HG02759 (cell line): Measurements from ENCODE around the gene WDFY2.
A peak's percentile ranks its signal among the peaks of the same experiment; 100 is the strongest.
"Not testable (repeated sequence)": the region's sequence is repeated elsewhere in the genome, so short reads cannot be mapped to it uniquely, and the experiment has no call there.

Experiments used
- ATAC-seq: cut with Tn5 transposase; IDR thresholded peaks from one replicate; pipeline ENCODE4 v1.9.1; 2021; ENCODE audit warnings: mild to moderate bottlenecking, moderate library complexity; ENCODE audit not compliant: unreplicated experiment

WDFY2 gene, protein sequence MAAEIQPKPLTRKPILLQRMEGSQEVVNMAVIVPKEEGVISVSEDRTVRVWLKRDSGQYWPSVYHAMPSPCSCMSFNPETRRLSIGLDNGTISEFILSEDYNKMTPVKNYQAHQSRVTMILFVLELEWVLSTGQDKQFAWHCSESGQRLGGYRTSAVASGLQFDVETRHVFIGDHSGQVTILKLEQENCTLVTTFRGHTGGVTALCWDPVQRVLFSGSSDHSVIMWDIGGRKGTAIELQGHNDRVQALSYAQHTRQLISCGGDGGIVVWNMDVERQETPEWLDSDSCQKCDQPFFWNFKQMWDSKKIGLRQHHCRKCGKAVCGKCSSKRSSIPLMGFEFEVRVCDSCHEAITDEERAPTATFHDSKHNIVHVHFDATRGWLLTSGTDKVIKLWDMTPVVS

DNA sequence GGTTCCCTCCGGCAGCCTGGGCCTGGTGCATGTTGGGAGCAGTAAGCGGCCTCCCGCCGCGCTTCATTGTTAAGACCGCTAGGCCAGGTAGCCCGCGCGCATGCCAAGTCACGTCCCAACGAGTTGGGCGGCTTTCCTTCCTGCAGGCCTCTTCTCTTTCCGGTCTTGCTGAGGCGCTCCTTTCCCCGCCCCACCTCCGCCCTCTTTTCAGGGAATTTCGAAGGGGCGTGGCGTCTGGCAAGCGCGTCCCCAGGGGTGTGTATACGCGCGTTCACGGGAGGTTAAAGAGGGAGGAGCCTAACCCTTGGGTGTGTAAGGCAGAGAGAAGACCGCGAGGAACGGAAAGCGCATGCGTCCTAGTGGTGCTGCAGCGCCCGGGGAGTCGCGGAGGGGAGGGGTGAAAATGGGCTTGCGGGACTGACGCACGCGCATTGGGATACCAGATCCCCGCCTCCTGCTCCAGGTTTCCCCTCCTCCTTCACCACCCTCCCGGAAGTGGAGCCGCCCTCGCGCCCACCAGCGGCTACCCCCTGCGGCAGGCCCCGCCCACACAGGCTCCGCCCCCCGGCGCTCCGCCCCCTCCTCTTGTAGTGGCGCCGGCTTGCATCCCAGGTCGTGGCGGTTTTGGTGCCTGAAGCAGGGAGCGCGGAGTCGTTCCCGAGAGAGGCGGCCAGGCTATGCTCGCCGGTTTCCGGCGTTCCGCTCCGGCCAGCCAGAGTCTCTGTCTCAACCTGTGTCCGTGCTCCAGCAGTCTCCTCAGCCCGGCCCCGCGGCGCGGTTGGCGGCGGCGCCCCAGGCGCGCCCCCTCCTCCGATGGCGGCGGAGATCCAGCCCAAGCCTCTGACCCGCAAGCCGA lies at the start of gene WDFY2:
WDFY2 (plus strand) TSS at position 588 of the 856 bp plus-strand sequence; CDS start at position 814, 226 bp downstream.
- ATAC-seq, result peak; percentile 80

DNA sequence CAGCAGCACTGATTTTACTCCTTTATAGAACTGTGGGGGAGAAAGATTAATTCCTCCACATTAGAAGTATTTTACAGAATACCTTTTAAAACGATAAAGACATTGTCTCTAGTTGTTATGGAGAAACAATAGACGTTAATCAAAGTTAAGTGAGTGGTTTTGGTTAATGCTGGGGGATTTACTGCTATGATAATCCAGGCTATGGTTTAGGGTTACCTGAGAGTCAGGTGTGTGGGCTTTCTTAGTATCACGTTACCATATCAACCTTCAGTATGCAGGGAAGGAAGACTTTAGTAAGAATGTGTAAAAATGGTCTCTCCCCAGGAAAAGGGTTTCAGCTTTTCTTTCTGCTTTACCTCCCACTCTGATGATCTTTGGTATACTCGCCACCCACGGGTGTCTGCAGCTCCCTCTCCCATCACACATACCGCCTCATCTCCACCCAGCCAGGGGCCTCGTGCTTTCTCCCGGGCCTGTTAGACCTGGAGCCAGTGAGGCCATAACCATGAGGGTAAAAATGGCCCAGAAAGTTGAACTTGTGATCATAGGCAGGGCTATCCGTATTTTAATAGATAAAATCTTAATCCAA lies 45.6 kb upstream of the WDFY2 start:
- ATAC-seq, result no peak

DNA sequence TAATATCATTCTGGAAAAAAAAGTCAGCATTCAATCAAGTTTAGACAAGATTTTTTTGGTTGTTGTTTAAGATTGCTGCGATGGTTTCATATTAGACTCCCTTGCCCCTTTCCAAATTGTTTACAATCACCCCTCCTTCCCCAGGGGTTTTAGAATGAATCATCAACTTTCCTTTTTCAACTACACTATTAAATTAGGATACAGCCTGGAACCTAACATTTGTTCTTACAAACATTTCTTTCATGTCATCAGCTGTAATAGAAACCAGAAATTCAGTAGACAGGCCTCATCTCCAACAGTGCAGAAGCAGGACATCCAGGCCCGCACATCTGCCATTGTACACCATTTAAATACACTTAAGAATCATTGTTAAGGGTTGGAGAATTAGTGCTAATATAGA lies 44.4 kb upstream of the WDFY2 start:
- no peak for ATAC-seq

DNA sequence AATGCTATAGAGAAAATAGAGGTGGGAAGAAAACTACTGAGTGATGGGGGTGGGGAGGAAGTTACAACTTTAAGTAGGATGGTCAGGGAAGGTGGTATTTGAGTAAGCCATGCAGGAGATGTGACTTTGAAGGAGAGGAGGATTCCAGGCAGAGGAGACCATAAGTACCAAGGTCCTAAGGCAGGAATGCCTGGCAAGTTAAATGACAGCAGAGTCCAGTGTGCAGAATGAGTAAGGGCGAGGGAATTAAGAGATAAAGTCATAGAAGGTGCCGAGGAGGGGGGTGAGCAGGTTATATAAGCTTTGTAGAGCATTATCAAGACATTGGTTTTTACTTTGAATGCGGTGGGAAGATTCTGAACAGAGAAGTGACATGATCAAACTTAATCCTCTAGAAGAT lies 43.2 kb upstream of the WDFY2 start:
- ATAC-seq, result no peak

DNA sequence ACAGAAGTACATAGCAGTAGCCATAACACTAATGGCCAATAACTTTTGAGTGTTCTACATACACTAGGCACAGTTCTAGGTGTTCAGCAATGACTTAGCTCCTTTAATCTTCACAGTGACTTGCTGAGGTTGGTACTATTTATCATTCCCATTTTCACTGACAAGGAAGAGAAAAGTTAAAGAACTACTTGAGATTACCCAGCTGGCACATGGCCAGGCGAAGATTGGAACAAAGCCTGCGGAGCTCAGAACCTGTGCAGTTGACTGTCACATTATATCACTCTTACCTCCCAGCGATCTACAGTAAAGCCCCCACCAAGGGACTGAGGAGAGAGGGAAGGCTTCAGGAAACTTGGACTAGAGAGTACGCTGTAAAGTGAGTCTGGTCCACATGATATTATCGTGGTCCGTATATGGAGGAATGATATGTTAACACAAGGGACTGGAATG lies 42.4 kb upstream of the WDFY2 start:
- no peak for ATAC-seq

DNA sequence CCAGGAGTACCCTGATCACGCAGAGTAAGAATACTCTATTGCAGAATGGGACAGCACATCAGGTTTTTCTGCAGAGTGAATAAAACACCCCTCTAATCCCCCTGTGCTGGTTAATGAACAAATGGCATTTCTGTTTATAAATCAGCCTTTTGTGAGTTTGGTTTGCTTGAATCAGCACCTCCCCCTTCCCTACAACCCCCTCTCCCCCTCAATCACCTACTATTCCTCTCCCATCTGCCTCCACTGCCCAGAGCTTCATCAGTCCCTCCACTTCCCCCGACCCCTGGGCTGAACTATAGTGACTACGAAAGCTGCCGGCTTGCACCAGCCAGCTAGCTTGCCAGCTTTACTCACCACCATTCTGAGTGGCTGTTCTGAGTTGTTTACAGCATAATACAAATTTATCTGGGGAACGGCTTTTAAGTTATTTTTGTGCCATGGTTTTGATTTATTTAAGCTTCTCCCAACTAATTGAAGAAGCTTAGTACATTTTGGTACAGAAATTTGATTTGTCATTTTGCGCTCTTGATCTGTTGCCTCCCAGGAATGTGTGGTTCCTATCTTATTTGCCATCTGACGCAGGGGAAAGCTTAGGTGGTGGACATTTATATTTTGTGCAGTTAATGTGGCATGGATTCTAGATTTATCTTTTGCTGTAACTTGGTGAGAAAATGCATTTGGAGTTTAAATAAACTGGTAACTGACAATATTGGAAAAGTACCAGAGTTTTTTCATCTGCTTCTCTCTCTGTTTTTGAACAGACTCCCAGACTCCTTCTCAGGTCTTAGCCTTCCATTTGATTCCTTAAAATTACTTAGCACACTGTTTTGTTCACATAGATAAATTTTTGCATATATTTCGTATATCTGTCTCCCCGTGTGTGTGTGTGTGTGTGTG lies 41.7 kb upstream of the WDFY2 start:
- ATAC-seq, result no peak

DNA sequence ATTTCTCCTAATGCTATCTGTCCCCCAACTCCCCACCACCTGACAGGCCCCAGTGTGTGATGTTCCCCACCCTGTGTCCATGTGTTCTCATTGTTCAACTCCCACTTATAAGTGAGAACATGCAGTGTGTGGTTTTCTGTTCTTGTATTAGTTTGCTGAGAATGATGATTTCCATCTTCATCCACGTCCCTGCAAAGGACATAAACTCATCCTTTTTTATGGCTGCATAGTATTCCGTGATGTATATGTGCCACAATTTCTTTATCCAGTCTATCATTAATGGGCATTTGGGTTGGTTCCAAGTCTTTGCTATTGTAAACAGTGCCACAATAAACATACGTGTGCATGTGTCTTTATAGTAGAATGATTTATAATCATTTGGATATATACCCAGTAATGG lies 38.8 kb upstream of the WDFY2 start:
- not testable (repeated sequence) for ATAC-seq

DNA sequence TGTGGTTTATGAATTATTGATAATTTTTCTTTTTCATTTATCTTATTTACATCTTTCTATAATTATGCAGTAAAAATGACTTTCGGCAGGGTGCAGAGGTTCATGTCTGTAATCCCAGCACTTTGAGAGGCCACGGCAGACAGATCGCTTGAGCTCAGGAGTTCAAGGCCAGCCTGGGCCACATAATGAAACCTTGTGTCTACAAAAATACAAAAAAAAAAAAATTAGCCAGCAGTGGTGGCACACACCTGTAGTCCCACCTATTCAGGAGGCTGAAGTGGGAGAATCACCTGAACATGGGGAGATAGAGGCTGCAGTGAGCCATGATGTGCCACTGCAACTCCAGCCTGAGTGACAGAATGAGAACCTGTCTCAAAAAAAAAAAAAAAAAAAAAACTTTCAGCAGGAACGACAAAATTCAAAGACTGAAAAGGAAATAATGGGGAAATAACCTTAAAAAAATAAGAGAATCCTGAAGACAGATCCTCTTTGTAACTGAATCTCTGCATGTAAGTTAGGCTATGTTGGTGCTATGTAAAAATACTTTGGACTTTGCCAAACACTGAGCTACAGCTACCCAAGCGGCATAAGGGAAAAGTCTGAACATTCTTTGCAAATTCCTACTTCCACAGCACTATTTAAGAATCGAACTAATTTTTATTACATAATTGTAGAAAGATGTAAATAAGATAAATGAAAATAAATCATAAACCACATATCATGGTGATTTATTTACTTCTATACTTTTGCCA lies 36.7 kb upstream of the WDFY2 start:
- ATAC-seq, result no peak

DNA sequence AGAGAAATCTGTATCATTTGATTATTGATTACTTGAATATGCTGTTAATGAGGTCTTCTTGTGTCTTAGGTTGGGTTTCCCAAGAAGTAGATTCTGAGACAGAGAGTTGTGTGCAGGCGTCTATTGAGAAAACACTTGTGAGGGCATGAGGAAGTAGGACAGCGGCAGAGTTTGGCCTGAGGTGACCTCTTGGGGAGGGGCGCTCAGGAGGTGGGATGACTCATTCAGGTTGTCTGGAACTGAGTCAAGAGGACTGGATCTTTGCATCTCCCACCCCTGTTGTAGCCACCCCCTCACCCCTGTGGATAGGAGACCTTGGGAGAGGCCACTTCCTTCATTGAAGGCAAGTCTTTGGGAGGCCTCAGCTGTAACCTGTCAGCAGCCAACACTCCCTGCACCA lies 35.2 kb upstream of the WDFY2 start:
- peak; percentile 78 for ATAC-seq

DNA sequence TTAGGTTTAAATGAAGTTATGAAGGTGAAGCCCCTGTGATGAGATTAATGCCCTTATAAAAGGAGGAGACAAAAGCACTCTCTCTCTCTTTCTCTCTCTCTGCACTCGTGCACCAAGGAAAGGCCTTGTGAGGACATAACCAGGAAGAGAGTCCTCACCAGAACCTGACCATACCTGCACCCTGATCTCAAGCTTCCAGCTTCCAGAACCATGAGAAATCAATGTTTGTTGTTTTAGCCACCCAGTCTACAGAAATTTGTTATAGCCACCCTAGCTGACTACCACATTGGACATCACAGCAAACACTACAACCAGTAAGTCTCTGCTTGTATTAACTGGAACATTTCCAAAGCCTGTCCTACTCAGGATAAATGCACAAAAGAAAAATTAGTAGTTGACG lies 34.7 kb upstream of the WDFY2 start:
- no peak for ATAC-seq

DNA sequence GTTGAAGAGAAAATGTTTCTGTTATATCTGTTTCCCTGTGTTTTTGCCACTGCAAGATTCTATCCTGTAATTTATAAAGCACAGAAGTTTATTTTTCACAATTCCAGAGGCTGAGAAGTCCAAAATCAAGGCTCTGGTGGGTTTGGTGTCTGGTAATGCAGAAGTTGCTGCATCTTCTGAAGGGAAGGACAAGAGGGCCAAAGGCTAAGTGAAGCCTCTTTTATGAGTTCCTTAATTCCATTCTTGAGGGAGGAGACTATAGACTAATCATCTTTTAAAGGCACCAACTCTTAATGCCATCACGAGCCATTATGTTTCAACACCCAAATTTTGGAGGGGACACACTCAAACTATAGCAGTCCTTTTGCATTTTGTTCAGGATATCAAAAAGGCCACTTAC lies 34.1 kb upstream of the WDFY2 start:
- ATAC-seq, result no peak

DNA sequence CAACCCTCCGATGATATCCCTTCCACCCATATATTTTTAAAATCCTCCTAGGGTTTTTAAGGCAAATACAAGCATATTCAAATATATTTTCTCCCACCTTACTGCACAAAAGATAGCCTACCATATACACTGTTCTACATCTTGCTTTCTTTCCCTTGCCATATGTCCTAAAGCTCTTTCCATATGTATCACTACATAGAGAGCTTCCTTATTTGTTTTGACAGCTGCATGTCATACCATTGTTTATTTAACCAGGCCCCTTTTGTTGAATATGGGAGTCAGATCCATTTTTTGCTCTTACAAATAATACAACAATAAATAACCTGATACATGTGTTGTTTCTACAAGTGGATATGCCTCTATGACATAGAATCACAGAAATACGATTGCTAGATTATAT lies 32.8 kb upstream of the WDFY2 start:
- ATAC-seq, result no peak

DNA sequence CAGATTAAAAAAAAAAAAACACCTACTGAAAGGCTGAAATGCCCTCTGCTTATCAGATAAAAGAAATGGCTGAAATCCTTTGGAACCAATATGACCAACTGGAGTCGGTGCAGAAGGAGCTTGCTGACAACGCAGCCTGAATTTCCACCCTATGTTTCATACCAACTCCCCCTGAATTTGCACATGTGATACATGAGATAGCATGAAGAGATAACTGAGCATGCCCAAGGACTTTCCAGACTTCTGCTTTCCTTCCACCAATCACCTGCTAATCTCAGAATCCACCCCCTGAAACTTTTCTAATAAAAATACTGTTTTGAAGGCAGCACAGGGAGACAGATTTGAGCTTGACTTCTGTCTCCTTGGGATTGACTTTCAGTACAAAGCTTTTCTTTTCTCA lies 32.2 kb upstream of the WDFY2 start:
- ATAC-seq, result no peak

DNA sequence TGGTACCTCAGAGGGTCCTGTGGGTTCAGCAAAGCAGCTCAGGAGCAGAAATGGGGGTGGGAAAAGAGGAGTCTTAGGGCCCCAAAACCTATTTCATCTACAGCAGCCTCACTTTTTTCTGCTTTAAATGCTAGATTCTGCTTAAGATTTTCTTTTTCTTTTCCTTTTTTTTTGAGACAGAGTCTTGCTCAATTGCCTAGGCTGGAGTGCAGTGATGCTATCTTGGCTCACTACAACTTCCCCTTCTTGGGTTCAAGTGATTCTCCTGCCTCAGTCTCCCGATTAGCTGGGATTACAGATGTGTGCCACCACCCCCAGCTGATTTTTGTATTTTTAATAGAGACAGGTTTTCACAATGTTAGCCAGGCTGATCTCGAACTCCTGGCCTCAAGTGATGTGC lies 30.7 kb upstream of the WDFY2 start:
- no peak for ATAC-seq

DNA sequence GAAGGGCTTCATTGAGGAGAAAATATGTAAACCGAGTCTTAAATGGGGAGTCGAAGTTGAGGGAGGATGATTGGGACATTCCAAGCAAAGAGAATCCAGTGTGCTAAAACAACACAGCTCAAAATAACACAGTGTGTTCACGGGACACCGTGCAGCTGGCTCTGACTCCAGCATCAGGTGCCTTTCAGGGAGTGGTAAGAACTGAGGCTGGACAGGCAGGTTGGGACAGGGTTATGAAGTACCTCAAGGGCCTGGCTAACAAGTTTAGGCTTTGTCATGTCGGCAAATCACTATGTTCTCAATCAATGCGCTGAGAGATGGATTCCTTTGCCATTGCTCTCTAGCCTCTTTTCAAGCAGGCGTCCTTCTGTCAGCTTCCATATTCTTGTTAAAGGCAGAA lies 27.5 kb upstream of the WDFY2 start:
- ATAC-seq, result no peak

DNA sequence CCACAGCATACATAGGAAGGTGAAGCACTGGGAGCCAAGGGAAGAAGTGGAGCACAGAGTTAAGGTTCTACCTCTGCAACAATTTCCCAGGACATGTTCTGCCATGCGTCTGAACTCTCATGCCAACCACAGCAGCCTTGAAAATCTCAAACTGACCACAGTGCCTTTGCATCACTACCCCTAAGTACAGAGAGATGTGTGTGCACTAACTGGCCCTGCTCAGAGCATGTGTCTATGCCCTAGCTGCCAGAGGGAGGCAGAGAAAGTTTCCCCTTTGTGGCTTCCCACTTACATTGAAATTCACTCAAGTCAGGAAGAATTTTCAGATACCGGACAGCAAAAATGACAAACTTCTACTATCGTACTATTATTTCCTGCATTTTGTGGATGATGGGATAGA lies 26.8 kb upstream of the WDFY2 start:
- ATAC-seq, result no peak

DNA sequence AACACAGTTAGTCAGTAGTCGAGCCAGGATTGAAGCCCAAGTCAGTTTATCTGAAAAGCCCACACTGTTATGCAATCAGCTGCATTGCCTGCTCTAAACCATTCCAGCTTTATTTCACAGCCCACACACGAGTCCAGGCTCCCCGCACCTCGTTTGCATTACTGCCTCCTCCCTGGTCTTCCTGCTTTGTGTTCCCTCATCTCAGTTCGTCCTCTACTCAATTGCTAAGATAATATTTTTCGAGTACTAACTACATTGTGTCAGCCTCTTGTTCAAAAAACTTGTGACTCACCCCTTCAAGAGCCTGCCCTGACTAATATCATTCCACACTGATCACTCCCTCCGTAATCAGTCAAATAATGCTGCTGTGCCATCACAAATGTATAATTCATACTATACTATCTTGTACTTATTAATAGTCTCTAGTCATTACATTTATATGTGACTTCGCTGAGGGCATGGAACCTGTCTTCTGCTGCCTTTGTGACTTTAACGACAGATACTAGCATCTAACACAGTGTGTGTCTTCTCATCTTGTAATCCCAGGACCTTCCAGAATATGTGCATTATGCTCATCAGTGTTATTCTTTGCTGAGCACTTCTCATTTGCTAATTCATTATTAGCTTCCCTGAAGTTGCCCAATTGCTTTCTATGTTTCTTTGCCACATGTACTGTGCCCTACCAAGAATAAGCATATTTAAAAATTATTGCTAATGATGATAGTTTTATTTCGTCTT lies 26.2 kb upstream of the WDFY2 start:
- ATAC-seq, result no peak

DNA sequence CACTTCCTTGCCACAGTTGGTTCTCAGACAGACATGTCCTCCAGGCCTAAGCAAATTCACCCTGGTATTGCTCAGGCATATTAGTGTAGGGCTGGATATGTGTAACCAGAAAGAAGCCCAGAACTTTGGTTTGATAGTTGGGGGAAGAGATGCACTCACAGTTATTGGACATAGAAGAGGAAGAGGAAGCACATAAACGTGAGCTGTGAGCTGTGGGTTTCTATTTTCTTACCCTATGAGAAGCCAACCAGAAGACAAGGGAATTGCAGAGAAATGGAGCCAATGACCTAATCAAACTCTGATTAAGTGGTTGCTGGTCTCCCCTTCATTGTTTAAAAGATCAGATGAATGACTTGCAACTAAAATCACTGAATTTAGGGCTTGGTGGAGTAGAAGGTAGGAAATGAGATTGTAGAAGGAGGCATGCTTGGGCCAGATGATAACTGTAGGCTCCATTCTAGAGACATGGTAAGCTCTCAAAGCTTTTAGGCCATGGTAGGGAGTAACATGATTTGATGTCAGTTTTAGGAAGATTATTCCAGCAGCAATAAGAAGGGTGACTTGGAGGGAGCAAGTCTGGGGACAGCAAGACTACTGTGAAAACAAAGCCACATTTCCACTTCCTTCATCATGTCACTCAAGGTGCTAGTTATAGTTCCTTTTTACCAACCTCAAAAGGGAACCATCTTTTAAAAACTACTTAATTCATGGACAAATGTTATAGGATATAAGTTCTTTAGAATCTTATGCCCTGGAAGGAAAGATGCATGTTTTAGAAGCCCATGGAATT lies 24.1 kb upstream of the WDFY2 start:
- ATAC-seq, result no peak
